ENCODE results near the gene FBLN5.
"Not testable (repeated sequence)": the region's sequence is repeated elsewhere in the genome, so short reads cannot be mapped to it uniquely, and the experiment has no call there.

Gene FBLN5

DNA sequence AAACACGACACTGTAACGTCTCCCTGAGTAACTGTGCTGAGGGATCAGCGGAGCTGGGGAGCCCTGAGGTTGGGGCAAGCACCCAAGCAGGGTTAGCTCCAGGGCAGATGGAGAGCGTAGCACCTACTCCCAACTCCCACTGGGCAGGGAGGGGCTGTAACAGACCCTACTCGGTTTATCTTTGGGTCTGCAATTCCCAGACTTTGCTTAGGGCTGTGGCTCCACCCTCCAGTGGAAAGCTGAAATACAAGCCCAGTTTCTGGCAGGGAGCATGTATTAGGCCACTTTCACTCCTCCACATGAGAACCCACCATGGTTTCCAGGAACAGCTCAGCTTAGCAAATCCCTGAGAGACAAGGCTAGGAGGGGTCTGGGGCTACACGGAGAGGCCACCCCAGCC is 62.8 kb downstream of the FBLN5 start:
- DNase-seq (ENCODE audit: low spot score) = no peak

- DNase-seq (ENCODE audit: low spot score) = no peak
Measured at GRCh38 chr14:91883753-91884152, 63.7 kb downstream of the FBLN5 start.

DNA sequence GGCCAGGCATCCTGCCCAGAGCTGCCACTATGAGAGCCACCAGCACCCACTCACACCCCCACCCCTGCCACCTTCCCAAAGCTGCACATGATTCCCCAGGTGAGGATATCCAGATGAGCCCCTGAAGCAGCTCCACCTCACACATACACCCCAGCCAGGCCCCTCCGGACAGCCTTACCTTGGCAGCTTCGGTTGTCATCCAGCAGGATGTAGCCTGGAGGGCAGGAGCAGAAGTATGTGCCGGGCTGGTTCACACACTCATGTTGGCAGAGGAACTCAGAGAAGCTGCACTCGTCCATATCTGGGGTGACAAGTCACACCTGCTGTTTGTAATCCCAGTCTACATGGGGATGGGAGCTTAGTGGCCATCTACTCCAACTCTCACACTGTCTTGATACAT is 64.7 kb downstream of the FBLN5 start:
- DNase-seq (ENCODE audit: low spot score) = no peak

GRCh38 chr14:91882369-91882768 is 65.1 kb downstream of the FBLN5 start:
- no peak for DNase-seq (ENCODE audit: low spot score)

DNA sequence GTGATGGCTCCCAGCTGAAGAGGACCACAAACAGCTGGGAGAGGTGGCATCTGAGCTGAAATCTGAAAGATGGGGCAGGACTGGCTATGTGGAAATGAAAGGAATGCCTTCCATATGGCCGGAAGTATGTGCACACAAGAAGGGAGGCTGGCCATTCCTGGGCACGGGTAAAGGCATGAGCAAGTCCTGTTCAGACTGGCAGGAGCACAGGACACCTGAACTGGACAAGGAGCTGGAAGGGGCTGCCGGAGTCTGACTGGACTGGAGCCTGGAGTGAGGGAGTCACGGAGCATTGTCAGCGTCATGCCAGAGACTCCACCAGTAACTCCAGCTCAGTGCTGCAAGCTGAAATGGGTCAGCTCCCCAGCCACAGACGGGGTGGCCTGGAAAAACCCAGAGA is 68.3 kb downstream of the FBLN5 start:
- DNase-seq (ENCODE audit: low spot score) = no peak

DNA sequence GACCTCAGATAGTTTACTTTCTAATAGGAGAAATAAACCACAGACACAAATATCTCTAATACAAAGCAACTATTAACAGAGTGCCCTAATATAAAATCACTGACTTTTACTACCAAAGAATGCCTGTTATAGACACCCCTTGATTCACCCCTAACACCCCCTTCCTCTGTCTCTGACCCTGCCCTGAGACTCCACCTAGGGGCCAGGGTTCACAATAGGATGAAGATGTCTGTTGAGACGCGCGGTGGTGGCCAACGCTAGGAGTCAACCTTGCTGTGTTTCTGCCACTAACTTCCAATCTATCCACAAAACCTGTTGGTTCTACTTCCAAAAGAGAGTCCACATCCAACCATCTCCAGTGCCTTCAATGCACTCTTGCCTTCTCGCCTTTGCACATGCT is 69.2 kb downstream of the FBLN5 start:
- no peak for DNase-seq (ENCODE audit: low spot score)

DNA sequence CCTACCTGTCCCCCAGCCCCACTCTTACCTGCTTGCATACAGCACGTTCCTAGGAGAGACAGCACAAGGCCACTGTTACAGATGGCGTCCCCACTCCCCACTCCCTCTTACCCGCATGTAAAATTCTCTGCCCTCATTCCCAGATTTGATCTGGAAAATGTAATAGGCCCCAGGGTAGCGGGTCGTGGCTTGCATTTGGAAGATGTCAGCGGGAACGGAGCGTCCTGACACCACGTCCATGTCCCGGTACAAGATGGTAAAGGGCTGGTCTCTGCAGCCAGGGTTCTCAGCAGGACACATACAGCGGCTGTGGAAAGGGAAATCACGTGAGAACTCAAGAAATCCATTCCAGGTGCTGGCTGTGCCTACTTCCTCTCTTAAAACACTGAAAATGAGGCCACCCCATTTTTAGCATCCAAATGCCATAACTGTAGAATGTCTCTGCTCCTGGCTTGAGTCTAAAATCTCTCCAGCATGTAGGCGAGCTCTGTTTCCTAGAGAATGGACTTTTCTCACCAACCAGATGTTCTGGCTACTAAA is 70.0 kb downstream of the FBLN5 start:
- DNase-seq (ENCODE audit: low spot score) = no peak

- no peak for DNase-seq (ENCODE audit: low spot score)
Measured at GRCh38 chr14:91876492-91876891, 71.0 kb downstream of the FBLN5 start.

GRCh38 chr14:91875525-91876286 is 71.8 kb downstream of the FBLN5 start:
- DNase-seq (ENCODE audit: low spot score) = no peak

DNA sequence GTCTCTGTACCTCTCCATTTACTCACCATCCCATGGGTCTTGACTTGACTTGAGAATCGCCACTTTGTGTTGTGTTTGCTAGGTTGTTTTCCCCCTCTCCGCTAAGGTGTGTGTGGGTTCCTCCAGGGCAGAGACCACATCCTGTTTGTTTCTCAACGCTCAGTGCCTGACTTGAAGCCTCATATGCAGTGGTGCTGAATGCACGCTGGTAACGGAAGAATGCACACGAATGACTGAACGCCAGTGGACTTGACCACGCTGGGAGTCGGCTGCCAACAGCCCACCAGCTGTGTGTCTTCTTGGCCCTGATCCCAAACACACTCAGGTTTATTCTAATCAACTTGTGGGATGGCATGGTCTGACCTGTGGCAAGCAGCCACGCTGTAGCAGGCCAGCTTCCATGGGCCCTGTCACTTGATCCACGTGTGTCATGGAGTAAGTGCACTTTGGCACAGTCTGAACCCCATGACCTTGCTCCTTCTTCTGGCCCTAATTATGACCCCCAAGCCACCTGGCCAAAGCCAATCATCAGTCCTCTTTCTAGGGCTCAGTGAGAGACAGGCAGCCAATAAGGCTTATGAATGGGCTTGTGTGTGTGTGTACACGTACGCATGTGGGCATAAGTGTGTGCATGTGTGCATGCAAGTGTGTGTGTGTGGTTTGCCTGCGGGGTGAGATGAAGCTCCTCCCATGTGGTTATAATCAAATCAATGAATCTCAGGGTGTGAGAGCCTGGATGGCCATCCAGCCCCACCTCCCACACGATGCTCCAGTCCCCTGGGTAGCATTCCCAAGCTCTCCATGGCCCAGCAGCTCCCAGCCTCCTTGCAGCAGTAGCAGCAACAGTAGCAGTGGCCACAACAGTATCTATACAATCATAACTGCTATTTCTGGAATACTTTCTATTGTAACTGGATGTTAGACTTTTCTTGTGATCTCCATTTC is 73.8 kb downstream of the FBLN5 start:
- DNase-seq (ENCODE audit: low spot score) = no peak

GRCh38 chr14:91872517-91873470 is 74.7 kb downstream of the FBLN5 start:
- peak; percentile 36 for DNase-seq (ENCODE audit: low spot score)

GRCh38 chr14:91872011-91872501 is 75.4 kb downstream of the FBLN5 start:
- no peak for DNase-seq (ENCODE audit: low spot score)

GRCh38 chr14:91871401-91871800 is 76.1 kb downstream of the FBLN5 start:
- DNase-seq (ENCODE audit: low spot score) = not testable (repeated sequence)

DNA sequence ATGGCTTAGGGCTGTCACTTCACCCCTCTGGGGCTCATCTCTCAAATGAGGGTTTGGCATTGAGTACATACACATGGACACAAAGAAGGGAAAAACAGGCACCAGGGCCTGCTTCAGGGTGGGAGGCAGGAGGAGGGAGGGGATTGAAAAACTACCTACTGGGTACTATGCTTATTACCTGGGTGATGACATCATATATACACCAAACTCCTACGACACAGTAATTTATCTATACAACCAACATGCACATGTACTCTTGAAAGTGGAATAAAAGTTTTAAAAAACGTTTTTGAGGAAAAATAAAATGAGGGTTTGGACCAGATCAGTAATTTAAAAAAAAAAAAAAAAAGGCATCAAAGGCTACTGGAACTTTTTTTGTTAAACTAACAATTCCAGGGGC is 76.6 kb downstream of the FBLN5 start:
- DNase-seq (ENCODE audit: low spot score) = no peak

- DNase-seq (ENCODE audit: low spot score) = no peak
Measured at GRCh38 chr14:91870001-91870400, 77.5 kb downstream of the FBLN5 start.

- no peak for DNase-seq (ENCODE audit: low spot score)
Measured at GRCh38 chr14:91869556-91869955, 77.9 kb downstream of the FBLN5 start.

GRCh38 chr14:91867316-91867988 is 80.0 kb downstream of the FBLN5 start, which contains the start of gene TC2N:
Gene TC2N, minus strand, starts transcription at chr14:91867536. Its CDS starts 53,767 bp downstream, at chr14:91813769.
- DNase-seq (ENCODE audit: low spot score) = no peak

DNA sequence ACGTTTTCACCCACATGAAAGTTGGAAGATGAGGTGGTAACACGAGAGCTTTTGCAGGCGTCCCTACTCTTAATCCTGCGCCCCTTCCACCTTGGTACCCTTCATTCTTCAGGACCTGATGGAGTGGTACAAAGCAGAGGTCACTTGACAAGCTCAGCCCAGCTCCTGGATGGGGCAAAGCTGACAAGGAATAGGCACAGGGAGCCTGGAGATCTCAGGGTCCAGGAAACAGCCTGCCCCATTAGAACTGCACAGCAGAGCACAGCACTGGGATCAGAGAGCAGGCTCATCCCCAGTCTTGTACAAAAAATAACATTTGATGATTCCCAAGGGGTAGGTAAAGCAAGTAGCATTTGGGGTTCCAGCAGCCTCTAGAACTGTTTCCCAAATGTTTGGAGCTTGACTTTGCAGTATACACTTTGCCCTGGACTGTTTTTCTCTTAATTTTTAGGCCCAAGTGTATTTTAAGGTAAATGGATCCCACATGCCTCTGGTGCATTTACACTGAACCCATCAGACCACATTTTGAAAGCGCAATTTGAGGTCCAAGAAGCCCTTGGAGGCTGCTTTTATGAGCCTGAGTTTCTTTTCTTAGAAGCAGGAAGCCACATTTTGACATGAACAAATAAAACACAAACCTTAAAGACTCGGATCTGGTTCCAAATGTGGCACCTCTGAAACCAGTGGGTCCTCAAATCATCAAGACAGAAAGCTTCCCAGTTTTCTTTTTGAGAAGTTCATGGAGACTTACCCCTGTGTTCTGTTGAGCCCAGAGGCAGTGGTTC is 80.8 kb downstream of the FBLN5 start:
- DNase-seq (ENCODE audit: low spot score) = no peak

DNA sequence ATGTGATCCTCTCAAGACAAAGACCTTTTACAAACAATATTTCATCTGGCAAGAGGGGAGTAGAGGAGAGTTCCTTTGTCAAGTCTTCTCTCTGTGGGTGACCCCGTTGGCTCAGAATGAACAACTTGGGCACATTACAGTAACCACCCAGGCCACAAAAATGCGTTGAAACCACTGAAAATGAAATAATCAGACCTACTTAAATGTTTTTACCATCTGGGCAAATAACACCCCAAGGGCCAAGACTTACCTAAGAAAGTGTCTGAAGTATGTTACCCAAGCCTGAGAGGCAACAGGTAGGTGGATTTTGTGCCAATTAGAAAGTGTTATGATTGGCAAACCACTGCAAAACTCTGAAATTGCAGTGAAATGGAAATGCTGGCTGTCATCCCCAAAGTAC is 81.4 kb downstream of the FBLN5 start:
- no peak for DNase-seq (ENCODE audit: low spot score)

GRCh38 chr14:91862417-91862816 is 85.1 kb downstream of the FBLN5 start:
- DNase-seq (ENCODE audit: low spot score) = no peak

Data from iPS-NIHi11 (cell line).